Measurements from ENCODE around the gene RAB6B. TPM values are rescaled to one million over a fixed set of nuclear protein-coding genes. Genes with fewer than 3 reads are reported as not detected.
A peak's percentile ranks its signal among the peaks of the same experiment; 100 is the strongest.

Gene RAB6B
- total RNA-seq, 2 donors from 2014 or later, result 2.2 to 3.0 TPM

- TF ChIP-seq CTCF (conservative IDR thresholded peaks at IDR 0.05), result no peak
- H3K9me3 ChIP-seq (ENCODE audit: control insufficient read depth, low read length), result no peaks in the 10 kb centered on the region
- H3K9ac ChIP-seq (ENCODE audit: extremely low read depth, low read length, poor library complexity, severe bottlenecking), result no peak overlapping the region
- H3K4me1 ChIP-seq (ENCODE audit: control insufficient read depth, insufficient read depth, low read length), result no peaks in the 10 kb centered on the region
- no peaks in the 10 kb centered on the region for H3K9me3 Mint-ChIP-seq
- no peak overlapping the region for H3K27ac ChIP-seq (ENCODE audit: low read depth, low read length)
- 74 to 79% methylated on average over 5 to 6 of the region's 6 CpGs for WGBS, 2 experiments (ENCODE audit: insufficient coverage in 1 of 2, insufficient read length in 1 of 2)
- no peaks in the 10 kb centered on the region for H3K36me3 ChIP-seq (ENCODE audit: control insufficient read depth, insufficient read depth, low read length)
- peaks cover 54% of the 10 kb centered on the region for H3K27me3 ChIP-seq (ENCODE audit: control insufficient read depth, insufficient read depth, low read length, poor library complexity, severe bottlenecking)
- no peaks in the 10 kb centered on the region for H3K4me1 Mint-ChIP-seq
- no peaks in the 10 kb centered on the region for H3K36me3 Mint-ChIP-seq (ENCODE audit: low read depth)
- no peak overlapping the region for H3K27ac Mint-ChIP-seq
- peaks cover 74% of the 10 kb centered on the region for H3K27me3 Mint-ChIP-seq (ENCODE audit: insufficient read depth)
- H3K4me3 Mint-ChIP-seq, result peak overlapping the region; percentile 66
- peak overlapping the region; percentile 68 for H3K4me3 ChIP-seq (ENCODE audit: low read length)
- DNase-seq, result no peak
Observed at GRCh38 chr3:133893683-133894352, 1.9 kb downstream of the RAB6B start.

GRCh38 chr3:133892541-133893231 lies 3.0 kb downstream of the RAB6B start:
- Mint-ChIP-seq H3K27ac (no peak overlapping the region), H3K9me3 (no peaks in the 10 kb centered on the region), H3K4me1 (peaks cover 4% of the 10 kb centered on the region), H3K27me3 (ENCODE audit: insufficient read depth) (peaks cover 64% of the 10 kb centered on the region), H3K4me3 (no peak overlapping the region), H3K36me3 (ENCODE audit: low read depth) (no peaks in the 10 kb centered on the region)
- Histone ChIP-seq H3K4me1 (ENCODE audit: control insufficient read depth, insufficient read depth, low read length) (no peaks in the 10 kb centered on the region), H3K9ac (ENCODE audit: extremely low read depth, low read length, poor library complexity, severe bottlenecking) (no peak overlapping the region), H3K36me3 (ENCODE audit: control insufficient read depth, insufficient read depth, low read length) (no peaks in the 10 kb centered on the region), H3K27me3 (ENCODE audit: control insufficient read depth, insufficient read depth, low read length, poor library complexity, severe bottlenecking) (peaks cover 43% of the 10 kb centered on the region), H3K9me3 (ENCODE audit: control insufficient read depth, low read length) (no peaks in the 10 kb centered on the region), H3K4me3 (ENCODE audit: low read length) (no peak overlapping the region), H3K27ac (ENCODE audit: low read depth, low read length) (no peak overlapping the region)
- TF ChIP-seq CTCF (conservative IDR thresholded peaks at IDR 0.05), result no peak
- WGBS, 2 experiments (ENCODE audit: insufficient coverage in 1 of 2, insufficient read length in 1 of 2), result 89 to 90% methylated on average over 4 to 6 of the region's 6 CpGs
- no peak for DNase-seq

GRCh38 chr3:133891662-133892378 lies 3.9 kb downstream of the RAB6B start:
- H3K9ac ChIP-seq (ENCODE audit: extremely low read depth, low read length, poor library complexity, severe bottlenecking), result no peak overlapping the region
- DNase-seq, result peak; percentile 26
- H3K4me3 Mint-ChIP-seq, result no peak overlapping the region
- 91 to 92% methylated on average over 7 to 11 of the region's 11 CpGs for WGBS, 2 experiments (ENCODE audit: insufficient coverage in 1 of 2, insufficient read length in 1 of 2)
- no peaks in the 10 kb centered on the region for H3K9me3 Mint-ChIP-seq
- no peak overlapping the region for H3K4me3 ChIP-seq (ENCODE audit: low read length)
- no peaks in the 10 kb centered on the region for H3K4me1 ChIP-seq (ENCODE audit: control insufficient read depth, insufficient read depth, low read length)
- no peak overlapping the region for H3K27ac ChIP-seq (ENCODE audit: low read depth, low read length)
- H3K27me3 Mint-ChIP-seq (ENCODE audit: insufficient read depth), result peaks cover 55% of the 10 kb centered on the region
- peaks cover 4% of the 10 kb centered on the region for H3K4me1 Mint-ChIP-seq
- H3K9me3 ChIP-seq (ENCODE audit: control insufficient read depth, low read length), result no peaks in the 10 kb centered on the region
- no peaks in the 10 kb centered on the region for H3K36me3 ChIP-seq (ENCODE audit: control insufficient read depth, insufficient read depth, low read length)
- H3K27me3 ChIP-seq (ENCODE audit: control insufficient read depth, insufficient read depth, low read length, poor library complexity, severe bottlenecking), result peaks cover 35% of the 10 kb centered on the region
- H3K27ac Mint-ChIP-seq, result no peak overlapping the region
- TF ChIP-seq CTCF (conservative IDR thresholded peaks at IDR 0.05), result no peak
- no peaks in the 10 kb centered on the region for H3K36me3 Mint-ChIP-seq (ENCODE audit: low read depth)

Measured in endodermal cell (in vitro differentiated cells).